Smooth muscle cell (in vitro differentiated cells): ENCODE data around the gene MYRIP. TPM values are rescaled to one million over a fixed set of nuclear protein-coding genes. Genes with fewer than 3 reads are reported as not detected.

Experiments
- DNase-seq: peaks from one replicate; lab custom pipeline; 2025; ENCODE audit not compliant: unreplicated experiment; lab: John Stamatoyannopoulos, UW
- H2AFZ ChIP-seq: fragments of 200-600 bp; sonication (generic); 2 replicates; pipeline ENCODE4 v1.6.0; 2016; ENCODE audit warnings: antibody characterized with exemption, low read depth, mild to moderate bottlenecking
- H3F3A ChIP-seq: fragments of 200-600 bp; sonication (generic); 2 replicates; pipeline ENCODE4 v1.6.0; 2017; ENCODE audit warnings: antibody characterized with exemption, low read depth
- H3K27ac ChIP-seq: fragments of 200-600 bp; sonication (generic); 2 replicates; pipeline ENCODE4 v1.5.1; 2016; ENCODE audit warnings: low read depth, mild to moderate bottlenecking
- H3K27me3 ChIP-seq: fragments of 200-600 bp; sonication (generic); 2 replicates; pipeline ENCODE4 v1.6.1; 2016; ENCODE audit warnings: low read depth, mild to moderate bottlenecking
- H3K36me3 ChIP-seq: fragments of 200-600 bp; sonication (generic); 2 replicates; pipeline ENCODE4 v1.5.1; 2016; ENCODE audit warnings: low read depth
- H3K4me1 ChIP-seq: fragments of 200-600 bp; sonication (generic); 2 replicates; pipeline ENCODE4 v1.5.1; 2016; ENCODE audit warnings: low read depth
- H3K4me2 ChIP-seq: fragments of 200-600 bp; sonication (generic); 2 replicates; pipeline ENCODE4 v1.6.0; 2016; ENCODE audit warnings: mild to moderate bottlenecking
- H3K4me3 ChIP-seq: fragments of 200-600 bp; sonication (generic); 2 replicates; pipeline ENCODE4 v1.5.1; 2016; ENCODE audit warnings: mild to moderate bottlenecking
- H3K79me2 ChIP-seq: fragments of 200-600 bp; sonication (generic); 2 replicates; pipeline ENCODE4 v1.6.0; 2016; ENCODE audit warnings: low read depth, mild to moderate bottlenecking
- H3K9ac ChIP-seq: fragments of 200-600 bp; sonication (generic); 2 replicates; pipeline ENCODE4 v1.6.0; 2016; ENCODE audit warnings: low read depth
- H3K9me3 ChIP-seq: fragments of 200-600 bp; sonication (generic); replicated peaks from 2 replicates; pipeline ENCODE4 v1.5.1; 2016; ENCODE audit warnings: low read depth
- H4K20me1 ChIP-seq: fragments of 200-600 bp; sonication (generic); 2 replicates; pipeline ENCODE4 v1.6.0; 2016; ENCODE audit warnings: low read depth
- WGBS: methylation state at CpG from one replicate; pipeline ENCODE4 v1.1.7; 2016; ENCODE audit warnings: low lambda C conversion rate; 5-methylcytosine and 5-hydroxymethylcytosine counted together
- polyA plus RNA-seq: library from polyadenylated mRNA; unstranded; fragments of >200 nt; fragmentation: Nextera tagmentation; extraction: Ambion mirVana; gene quantifications from 2 replicates; pipeline ENCODE4 v1.2.1, GENCODE V29; 2016
- total RNA-seq: library from RNA; depleted of rRNA; stranded (reverse); fragments of >200 nt; gene quantifications from 2 replicates; pipeline ENCODE4 v1.2.3, GENCODE V29; 2014
- TF ChIP-seq, protein P1 (sequence below): fragments of 200-600 bp; sonication (generic); IDR thresholded peaks from 2 replicates; pipeline ENCODE4 v1.5.1; 2017; ENCODE audit warnings: borderline replicate concordance, mild to moderate bottlenecking, antibody characterized with exemption; ENCODE audit not compliant: insufficient read depth, poor library complexity, severe bottlenecking

The MYRIP gene
- total and polyA plus RNA-seq, 2 experiments from 2014 or later = not detected

- Histone ChIP-seq H3F3A (no peaks in the 10 kb centered on the region), H3K4me1 (no peaks in the 10 kb centered on the region), H3K4me2 (no peak overlapping the region), H2AFZ (no peak overlapping the region), H3K79me2 (no peaks in the 10 kb centered on the region), H3K27ac (no peak overlapping the region), H3K9me3 (no peaks in the 10 kb centered on the region), H3K9ac (no peak overlapping the region), H4K20me1 (no peaks in the 10 kb centered on the region), H3K4me3 (no peak overlapping the region), H3K36me3 (no peaks in the 10 kb centered on the region), H3K27me3 (peaks cover 4% of the 10 kb centered on the region)
- WGBS = 87% methylated on average over 1 of the region's 1 CpG
- TF ChIP-seq, protein P1, sequence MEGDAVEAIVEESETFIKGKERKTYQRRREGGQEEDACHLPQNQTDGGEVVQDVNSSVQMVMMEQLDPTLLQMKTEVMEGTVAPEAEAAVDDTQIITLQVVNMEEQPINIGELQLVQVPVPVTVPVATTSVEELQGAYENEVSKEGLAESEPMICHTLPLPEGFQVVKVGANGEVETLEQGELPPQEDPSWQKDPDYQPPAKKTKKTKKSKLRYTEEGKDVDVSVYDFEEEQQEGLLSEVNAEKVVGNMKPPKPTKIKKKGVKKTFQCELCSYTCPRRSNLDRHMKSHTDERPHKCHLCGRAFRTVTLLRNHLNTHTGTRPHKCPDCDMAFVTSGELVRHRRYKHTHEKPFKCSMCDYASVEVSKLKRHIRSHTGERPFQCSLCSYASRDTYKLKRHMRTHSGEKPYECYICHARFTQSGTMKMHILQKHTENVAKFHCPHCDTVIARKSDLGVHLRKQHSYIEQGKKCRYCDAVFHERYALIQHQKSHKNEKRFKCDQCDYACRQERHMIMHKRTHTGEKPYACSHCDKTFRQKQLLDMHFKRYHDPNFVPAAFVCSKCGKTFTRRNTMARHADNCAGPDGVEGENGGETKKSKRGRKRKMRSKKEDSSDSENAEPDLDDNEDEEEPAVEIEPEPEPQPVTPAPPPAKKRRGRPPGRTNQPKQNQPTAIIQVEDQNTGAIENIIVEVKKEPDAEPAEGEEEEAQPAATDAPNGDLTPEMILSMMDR = no peak
- DNase-seq = no peak
Observed at GRCh38 chr3:39882111-39882510, 72.7 kb downstream of the MYRIP start.

GRCh38 chr3:39892068-39892467, 82.7 kb downstream of the MYRIP start:
- Histone ChIP-seq H3K4me2 (no peak overlapping the region), H3K9me3 (no peaks in the 10 kb centered on the region), H3K27ac (no peak overlapping the region), H3K9ac (no peak overlapping the region), H3K36me3 (no peaks in the 10 kb centered on the region), H3F3A (no peaks in the 10 kb centered on the region), H4K20me1 (no peaks in the 10 kb centered on the region), H2AFZ (no peak overlapping the region), H3K27me3 (peaks cover 6% of the 10 kb centered on the region), H3K4me1 (no peaks in the 10 kb centered on the region), H3K4me3 (no peak overlapping the region), H3K79me2 (no peaks in the 10 kb centered on the region)
- TF ChIP-seq, protein P1 = no peak
- WGBS = 72% methylated on average over 1 of the region's 1 CpG
- DNase-seq = no peak

GRCh38 chr3:39896184-39896583, 86.8 kb downstream of the MYRIP start:
- H3K9me3 ChIP-seq = no peaks in the 10 kb centered on the region
- H3K27me3 ChIP-seq = no peaks in the 10 kb centered on the region
- no peaks in the 10 kb centered on the region for H3K4me1 ChIP-seq
- DNase-seq = no peak
- no peak overlapping the region for H3K4me2 ChIP-seq
- H3K36me3 ChIP-seq = no peaks in the 10 kb centered on the region
- H2AFZ ChIP-seq = no peak overlapping the region
- H3K27ac ChIP-seq = no peak overlapping the region
- 93% methylated on average over 2 of the region's 2 CpGs for WGBS
- H3K4me3 ChIP-seq = no peak overlapping the region
- no peaks in the 10 kb centered on the region for H3F3A ChIP-seq
- TF ChIP-seq, protein P1 = no peak
- H3K9ac ChIP-seq = no peak overlapping the region
- H3K79me2 ChIP-seq = no peaks in the 10 kb centered on the region
- H4K20me1 ChIP-seq = no peaks in the 10 kb centered on the region

DNA sequence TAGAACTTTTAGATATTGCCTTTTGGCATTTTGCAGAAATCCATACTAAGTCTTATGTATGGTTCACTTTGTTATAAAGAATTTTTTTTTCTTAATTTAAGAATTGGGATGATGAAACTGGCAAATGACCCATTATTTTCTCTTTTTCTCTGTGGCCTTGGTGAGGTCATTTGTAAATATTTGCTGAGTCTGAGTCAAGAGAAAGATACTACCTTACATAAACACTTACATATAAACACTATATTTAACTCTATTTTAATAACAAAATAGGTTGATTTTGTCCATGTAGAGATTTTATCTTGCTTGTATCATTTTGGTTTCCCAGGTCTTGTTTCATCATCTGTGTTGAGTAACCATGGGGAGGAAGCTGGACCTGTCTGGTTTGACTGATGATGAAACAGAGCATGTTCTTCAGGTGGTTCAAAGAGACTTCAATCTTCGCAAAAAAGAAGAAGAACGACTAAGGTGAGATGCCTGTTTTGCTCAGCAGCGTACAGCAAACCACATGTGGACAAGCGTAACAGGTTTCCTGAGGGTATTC, 91.1 kb downstream of the MYRIP start:
- no peaks in the 10 kb centered on the region for H3K9me3 ChIP-seq
- no peak overlapping the region for H3K9ac ChIP-seq
- no peak for DNase-seq
- no peak overlapping the region for H3K4me2 ChIP-seq
- H3K4me3 ChIP-seq = no peak overlapping the region
- H3K79me2 ChIP-seq = no peaks in the 10 kb centered on the region
- H3K27ac ChIP-seq = no peak overlapping the region
- TF ChIP-seq, protein P1 = no peak
- no peaks in the 10 kb centered on the region for H4K20me1 ChIP-seq
- no peaks in the 10 kb centered on the region for H3F3A ChIP-seq
- 84% methylated on average over 4 of the region's 4 CpGs for WGBS
- no peaks in the 10 kb centered on the region for H3K27me3 ChIP-seq
- H3K36me3 ChIP-seq = no peaks in the 10 kb centered on the region
- H2AFZ ChIP-seq = no peak overlapping the region
- no peaks in the 10 kb centered on the region for H3K4me1 ChIP-seq
